ENCODE results near the gene TRAPPC2B. TPM values are rescaled to one million over a fixed set of nuclear protein-coding genes. Genes with fewer than 3 reads are reported as not detected.

Gene TRAPPC2B
- total RNA-seq (2014; rRNA removed; shearing (Covaris generic)) = 9.2 and 21.6 TPM in 2 replicates
- polyA plus RNA-seq (2016; fragmentation: Nextera tagmentation; extraction: Ambion mirVana) = 30.3 and 33.0 TPM in 2 replicates

DNA sequence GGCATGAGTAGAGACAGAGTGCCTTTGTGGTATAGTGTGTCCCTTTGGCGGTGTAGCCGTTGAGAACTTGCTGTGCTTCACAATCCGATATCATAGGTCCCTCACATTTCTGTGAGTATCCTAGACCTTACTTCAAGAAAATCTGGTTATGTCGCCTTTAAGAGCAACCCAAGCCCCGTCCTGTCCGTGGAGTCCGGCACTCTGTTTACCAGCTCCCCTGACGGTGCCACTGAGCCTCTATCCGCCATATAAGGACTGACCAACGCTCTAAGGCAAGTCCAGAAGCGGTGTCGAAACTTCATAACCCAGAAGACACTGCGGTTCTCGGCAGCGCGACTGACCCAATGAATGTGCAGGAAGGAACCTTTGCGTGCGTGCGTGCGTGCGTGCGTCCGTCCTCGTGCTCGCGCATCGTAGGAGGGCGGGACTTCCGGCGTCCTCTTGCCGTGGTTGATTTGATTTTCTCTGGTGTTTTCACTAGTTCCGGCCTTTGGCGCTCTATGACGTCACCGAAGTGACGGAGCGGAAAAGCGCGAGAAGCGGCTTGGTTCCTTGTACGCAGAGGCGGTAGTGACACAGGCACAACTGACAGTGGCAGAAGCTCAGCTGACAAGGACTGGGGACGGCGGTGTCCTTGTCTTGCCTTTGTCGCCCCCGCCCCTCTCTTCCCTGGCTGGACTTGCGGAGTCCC lies at the start of gene TRAPPC2B, which contains the start of gene ZNF547:
Gene TRAPPC2B, plus strand, starts transcription at position 555 of the 691 bp plus-strand sequence. CDS start 1,283 bp downstream, outside the sequence.
Gene ZNF547, plus strand, starts transcription at position 555 of the 691 bp plus-strand sequence. CDS start 5,005 bp downstream, outside the sequence.
- H3F3A ChIP-seq (ENCODE audit: insufficient read depth) = 0 out of 2 replicates have a peak, but pooled peaks cover 6% of the 10 kb centered on the region
- H3K4me3 ChIP-seq = peak within 1 kb of the TSS; percentile 76
- peak within 1 kb of the TSS; percentile 94 for H2AFZ ChIP-seq
- H4K20me1 ChIP-seq (ENCODE audit: insufficient read depth) = no peaks in the 10 kb centered on the region
- DNase-seq = peak; percentile 100
- peaks cover 65% of the 10 kb centered on the region for H3K79me2 ChIP-seq (ENCODE audit: insufficient read depth)
- H3K36me3 ChIP-seq (ENCODE audit: low read depth) = 0 out of 2 replicates have a peak, but pooled peaks cover 6% of the 10 kb centered on the region
- peak within 1 kb of the TSS; percentile 89 for H3K4me2 ChIP-seq (ENCODE audit: unreplicated experiment)
- 1% methylated on average over 44 to 47 of the region's 47 CpGs for WGBS, 2 experiments (ENCODE audit: low coverage in 1 of 2, low lambda C conversion rate in 2 of 2, missing lambda C conversion rate in 2 of 2)
- no peaks in the 10 kb centered on the region for H3K9me3 ChIP-seq (ENCODE audit: low read depth)
- in situ Hi-C loops (cut with MboI) = no loop called here
- peak within 1 kb of the TSS; percentile 78 for H3K27ac ChIP-seq
- peaks cover 5% of the 10 kb centered on the region for H3K4me1 ChIP-seq (ENCODE audit: insufficient read depth)
- no peaks in the 10 kb centered on the region for H3K27me3 ChIP-seq (replicated peaks; ENCODE audit: insufficient read depth)
- H3K9ac ChIP-seq = peak within 1 kb of the TSS; percentile 88
- no peaks in the 10 kb centered on the region for H3K9me2 ChIP-seq (ENCODE audit: insufficient read depth)
- TF ChIP-seq EZH2phosphoT487 (IDR thresholded peaks at IDR 0.05; ENCODE audit: insufficient read depth, low read depth) (no peak), EZH2 (IDR thresholded peaks at IDR 0.05; ENCODE audit: insufficient read depth, poor library complexity, severe bottlenecking) (no peak)

- no peak overlapping the region for H3K9ac ChIP-seq
- no peaks in the 10 kb centered on the region for H3K36me3 ChIP-seq (ENCODE audit: low read depth)
- H3K4me1 ChIP-seq (ENCODE audit: insufficient read depth) = no peaks in the 10 kb centered on the region
- H3K27me3 ChIP-seq (replicated peaks; ENCODE audit: insufficient read depth) = 0 out of 2 replicates have a peak, but pooled peaks cover 5% of the 10 kb centered on the region
- H3K27ac ChIP-seq = no peak overlapping the region
- H3K4me2 ChIP-seq (ENCODE audit: unreplicated experiment) = no peak overlapping the region
- H3K79me2 ChIP-seq (ENCODE audit: insufficient read depth) = no peaks in the 10 kb centered on the region
- in situ Hi-C loops (cut with MboI) = no loop called here
- no peak for DNase-seq
- 19 to 23% methylated on average over 4 of the region's 4 CpGs for WGBS, 2 experiments (ENCODE audit: low coverage in 1 of 2, low lambda C conversion rate in 2 of 2, missing lambda C conversion rate in 2 of 2)
- H2AFZ ChIP-seq = no peak overlapping the region
- no peaks in the 10 kb centered on the region for H3K9me2 ChIP-seq (ENCODE audit: insufficient read depth)
- no peaks in the 10 kb centered on the region for H3K9me3 ChIP-seq (ENCODE audit: low read depth)
- no peak for TF ChIP-seq EZH2 (IDR thresholded peaks at IDR 0.05; ENCODE audit: insufficient read depth, poor library complexity, severe bottlenecking)
- H3K4me3 ChIP-seq = no peak overlapping the region
- H4K20me1 ChIP-seq (ENCODE audit: insufficient read depth) = no peaks in the 10 kb centered on the region
- H3F3A ChIP-seq (ENCODE audit: insufficient read depth) = no peaks in the 10 kb centered on the region
These were observed 49.2 kb upstream of the TRAPPC2B start for GRCh38 chr19:57314146-57314545.

GRCh38 chr19:57317503-57317902 lies 45.8 kb upstream of the TRAPPC2B start:
- Histone ChIP-seq H3K4me2 (ENCODE audit: unreplicated experiment) (peak overlapping the region; percentile 38), H3K79me2 (ENCODE audit: insufficient read depth) (peaks cover 22% of the 10 kb centered on the region), H3K27ac (no peak overlapping the region), H3K4me3 (peak overlapping the region; percentile 55), H4K20me1 (ENCODE audit: insufficient read depth) (no peaks in the 10 kb centered on the region), H3F3A (ENCODE audit: insufficient read depth) (peaks cover 5% of the 10 kb centered on the region; the same call in 1 of the 2 replicates), H3K27me3 (replicated peaks; ENCODE audit: insufficient read depth) (0 out of 2 replicates have a peak, but pooled peaks cover 5% of the 10 kb centered on the region), H2AFZ (peak overlapping the region; percentile 78), H3K9me3 (ENCODE audit: low read depth) (no peaks in the 10 kb centered on the region), H3K9me2 (ENCODE audit: insufficient read depth) (no peaks in the 10 kb centered on the region), H3K36me3 (ENCODE audit: low read depth) (no peaks in the 10 kb centered on the region), H3K9ac (peak overlapping the region; percentile 33; the same call in 1 of the 2 replicates), H3K4me1 (ENCODE audit: insufficient read depth) (0 out of 2 replicates have a peak, but pooled peaks cover 9% of the 10 kb centered on the region)
- no peak for TF ChIP-seq EZH2 (IDR thresholded peaks at IDR 0.05; ENCODE audit: insufficient read depth, poor library complexity, severe bottlenecking)
- TF ChIP-seq EZH2phosphoT487 (IDR thresholded peaks at IDR 0.05; ENCODE audit: insufficient read depth, low read depth) = no peak
- in situ Hi-C loops (cut with MboI) = no loop called here
- DNase-seq = peak; percentile 43
- 10% methylated on average over 23 to 29 of the region's 29 CpGs for WGBS, 2 experiments (ENCODE audit: low coverage in 1 of 2, low lambda C conversion rate in 2 of 2, missing lambda C conversion rate in 2 of 2)

- peak overlapping the region; percentile 67 for H3K27ac ChIP-seq
- H3K36me3 ChIP-seq (ENCODE audit: low read depth) = peaks cover 6% of the 10 kb centered on the region
- H3K9ac ChIP-seq = peak overlapping the region; percentile 96
- peak overlapping the region; percentile 89 for H3K4me2 ChIP-seq (ENCODE audit: unreplicated experiment)
- no peak for DNase-seq
- WGBS, 2 experiments (ENCODE audit: low coverage in 1 of 2, low lambda C conversion rate in 2 of 2, missing lambda C conversion rate in 2 of 2) = 0 to 9% methylated on average over 1 of the region's 1 CpG
- no peaks in the 10 kb centered on the region for H4K20me1 ChIP-seq (ENCODE audit: insufficient read depth)
- H3K4me1 ChIP-seq (ENCODE audit: insufficient read depth) = 0 out of 2 replicates have a peak, but pooled peaks cover 9% of the 10 kb centered on the region
- peaks cover 5% of the 10 kb centered on the region; the same call in 1 of the 2 replicates for H3F3A ChIP-seq (ENCODE audit: insufficient read depth)
- H2AFZ ChIP-seq = peak overlapping the region; percentile 94
- H3K9me2 ChIP-seq (ENCODE audit: insufficient read depth) = no peaks in the 10 kb centered on the region
- H3K4me3 ChIP-seq = peak overlapping the region; percentile 90
- TF ChIP-seq EZH2phosphoT487 (IDR thresholded peaks at IDR 0.05; ENCODE audit: insufficient read depth, low read depth) (no peak), EZH2 (IDR thresholded peaks at IDR 0.05; ENCODE audit: insufficient read depth, poor library complexity, severe bottlenecking) (no peak)
- H3K79me2 ChIP-seq (ENCODE audit: insufficient read depth) = peaks cover 45% of the 10 kb centered on the region
- H3K27me3 ChIP-seq (replicated peaks; ENCODE audit: insufficient read depth) = 0 out of 2 replicates have a peak, but pooled peaks cover 5% of the 10 kb centered on the region
- H3K9me3 ChIP-seq (ENCODE audit: low read depth) = no peaks in the 10 kb centered on the region
- in situ Hi-C loops (cut with MboI) = no loop called here
These were observed 43.5 kb upstream of the TRAPPC2B start for GRCh38 chr19:57319869-57320179.
